ENCODE results near the gene AOPEP.

Gene AOPEP

GRCh38 chr9:94920420-94921091 is 194.1 kb downstream of the AOPEP start:
- peaks cover 62% of the 10 kb centered on the region for H3K4me1 ChIP-seq
- peak overlapping the region; percentile 22 for H3K4me3 ChIP-seq (ENCODE audit: low read depth, low read length)
- TF ChIP-seq CTCF (IDR thresholded peaks at IDR 0.05; ENCODE audit: low read depth, low read length): no peak
- DNase-seq: peak; percentile 78
- no peaks in the 10 kb centered on the region for H3K9me3 ChIP-seq
- H3K27me3 ChIP-seq: no peaks in the 10 kb centered on the region
- no peaks in the 10 kb centered on the region; the same call in 1 of the 2 replicates for H3K36me3 ChIP-seq

- Histone ChIP-seq H3K9me3 (no peaks in the 10 kb centered on the region), H3K4me1 (peaks cover 57% of the 10 kb centered on the region), H3K4me3 (ENCODE audit: low read depth, low read length) (peak overlapping the region; percentile 22), H3K36me3 (peaks cover 3% of the 10 kb centered on the region; the same call in 1 of the 2 replicates), H3K27me3 (no peaks in the 10 kb centered on the region)
- DNase-seq: peak; percentile 49
- TF ChIP-seq CTCF (IDR thresholded peaks at IDR 0.05; ENCODE audit: low read depth, low read length): no peak
Measured at GRCh38 chr9:94921092-94921471, 194.6 kb downstream of the AOPEP start.

GRCh38 chr9:94921656-94922055 is 195.2 kb downstream of the AOPEP start:
- peaks cover 54% of the 10 kb centered on the region for H3K4me1 ChIP-seq
- H3K36me3 ChIP-seq: peaks cover 5% of the 10 kb centered on the region; the same call in 1 of the 2 replicates
- H3K9me3 ChIP-seq: no peaks in the 10 kb centered on the region
- H3K4me3 ChIP-seq (ENCODE audit: low read depth, low read length): peak overlapping the region; percentile 22
- no peak for TF ChIP-seq CTCF (IDR thresholded peaks at IDR 0.05; ENCODE audit: low read depth, low read length)
- no peak for DNase-seq
- H3K27me3 ChIP-seq: no peaks in the 10 kb centered on the region

- Histone ChIP-seq H3K27me3 (no peaks in the 10 kb centered on the region), H3K9me3 (no peaks in the 10 kb centered on the region), H3K4me3 (ENCODE audit: low read depth, low read length) (no peak overlapping the region), H3K36me3 (peaks cover 5% of the 10 kb centered on the region; the same call in 1 of the 2 replicates), H3K4me1 (peaks cover 51% of the 10 kb centered on the region)
- no peak for TF ChIP-seq CTCF (IDR thresholded peaks at IDR 0.05; ENCODE audit: low read depth, low read length)
- DNase-seq: no peak
Measured at GRCh38 chr9:94922098-94922607, 195.7 kb downstream of the AOPEP start.

- TF ChIP-seq CTCF (IDR thresholded peaks at IDR 0.05; ENCODE audit: low read depth, low read length): no peak
- H3K36me3 ChIP-seq: peaks cover 5% of the 10 kb centered on the region; the same call in 1 of the 2 replicates
- no peak overlapping the region for H3K4me3 ChIP-seq (ENCODE audit: low read depth, low read length)
- DNase-seq: no peak
- H3K9me3 ChIP-seq: no peaks in the 10 kb centered on the region
- H3K4me1 ChIP-seq: peaks cover 50% of the 10 kb centered on the region
- no peaks in the 10 kb centered on the region for H3K27me3 ChIP-seq
Measured at GRCh38 chr9:94922691-94923107, 196.2 kb downstream of the AOPEP start.
